ENCODE data around the gene PCYOX1L.

DNA sequence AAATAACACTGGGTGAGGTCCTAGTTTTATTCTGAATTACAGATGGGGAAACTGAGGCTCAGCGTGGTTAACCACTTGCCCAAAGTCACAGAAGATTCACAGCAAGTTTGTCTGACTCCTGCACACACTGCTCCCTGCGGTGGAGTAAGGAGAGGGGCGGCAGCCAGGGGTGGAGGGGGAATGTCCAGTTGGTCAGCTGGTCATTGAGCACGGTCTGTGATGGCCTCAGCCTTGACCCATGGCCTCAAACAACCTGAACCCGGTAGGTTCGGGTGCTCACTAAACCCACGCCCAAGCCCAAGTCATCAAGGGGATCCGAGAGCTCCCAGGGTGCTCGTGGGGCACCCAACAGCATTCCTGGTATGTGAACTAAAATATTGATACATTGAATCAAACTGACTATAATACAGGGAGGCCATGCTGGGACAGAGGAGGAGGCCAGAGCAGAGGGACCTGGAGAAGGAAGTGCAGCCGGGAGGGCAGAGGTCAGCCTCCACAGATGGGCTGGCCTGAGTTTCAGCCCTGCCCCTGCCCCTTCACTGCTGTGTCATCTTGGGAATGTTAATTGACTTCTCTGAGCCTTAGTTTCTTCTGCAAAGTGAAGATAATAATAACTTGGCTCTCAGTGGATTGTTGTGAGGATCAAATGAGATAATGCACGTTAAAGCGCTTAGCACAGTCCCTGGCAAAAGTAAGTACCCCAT lies 24.8 kb downstream of the PCYOX1L start:
- TF ChIP-seq EZH2phosphoT487 (IDR thresholded peaks at IDR 0.05; ENCODE audit: insufficient read depth, low read depth) (no peak), EZH2 (IDR thresholded peaks at IDR 0.05; ENCODE audit: insufficient read depth, poor library complexity, severe bottlenecking) (no peak)

Data from GM23248 (cell line).